HL-60 (cell line): Measurements from ENCODE around the gene CLUH.

ENCODE experiments used
- DNase-seq, 2 experiments: peaks; one replicate each; pipeline ENCODE4 v3.0.0-alpha.2; 2010 to 2020; ENCODE audit warnings: low read depth in 1 of 2, low spot score in 1 of 2
- H3K27ac ChIP-seq: fragments of 250-450 bp; sonication (Bioruptor Pico); replicated peaks from 2 replicates; pipeline ENCODE4 v1.5.1; 2020; ENCODE audit warnings: mild to moderate bottlenecking, moderate library complexity
- H3K27me3 ChIP-seq: fragments of 250-450 bp; sonication (Bioruptor Pico); 2 replicates; pipeline ENCODE4 v1.5.1; 2021; ENCODE audit warnings: mild to moderate bottlenecking, moderate library complexity; ENCODE audit not compliant: insufficient read depth, poor library complexity, severe bottlenecking
- H3K4me3 ChIP-seq: replicated peaks from 2 replicates; pipeline ENCODE4 v1.5.1; 2011; ENCODE audit warnings: mild to moderate bottlenecking, control low read depth, low read length; ENCODE audit not compliant: insufficient read depth
- GABPA ChIP-seq: IDR thresholded peaks from 2 replicates; pipeline ENCODE4 v1.6.1; 2012; ENCODE audit warnings: low read depth
- POLR2AphosphoS5 ChIP-seq: IDR thresholded peaks from 2 replicates; pipeline ENCODE4 v1.6.1; 2012; ENCODE audit warnings: low read depth
- SPI1 ChIP-seq: IDR thresholded peaks from 2 replicates; pipeline ENCODE4 v1.6.1; 2012; ENCODE audit warnings: low read depth, mild to moderate bottlenecking, borderline replicate concordance
- TF ChIP-seq, protein P1 (sequence below): IDR thresholded peaks from 2 replicates; pipeline ENCODE4 v1.6.1; 2012; ENCODE audit warnings: low read depth; ENCODE audit not compliant: insufficient replicate concordance
- TF ChIP-seq, protein P2 (sequence below): IDR thresholded peaks from one replicate; pipeline ENCODE4 v1.5.1; 2011; ENCODE audit warnings: low read length, control low read depth, inconsistent platforms; ENCODE audit not compliant: insufficient read depth

CLUH gene

DNA sequence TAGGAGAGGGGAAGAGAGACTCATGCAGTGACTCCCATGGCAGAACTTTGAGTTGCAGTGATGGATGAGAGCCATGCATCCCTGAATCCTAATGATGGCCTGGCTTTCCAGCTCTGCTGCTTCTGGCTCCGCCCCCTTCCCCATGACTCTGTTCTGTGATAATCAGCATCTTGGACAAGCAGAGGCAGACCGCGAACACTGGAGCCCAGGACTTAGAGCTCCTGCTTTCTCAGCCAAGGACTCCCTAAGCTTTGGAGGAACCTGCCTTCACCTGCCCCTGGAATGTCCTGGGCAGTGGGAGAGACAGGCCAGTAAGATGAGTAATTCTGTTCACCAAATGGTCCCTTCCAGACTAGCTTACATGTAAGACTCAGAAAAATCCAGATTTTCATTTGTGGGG is 25.4 kb upstream of the CLUH start:
- H3K27ac ChIP-seq = no peak overlapping the region
- H3K4me3 ChIP-seq = no peak overlapping the region
- H3K27me3 ChIP-seq = no peaks in the 10 kb centered on the region
- TF ChIP-seq, protein P1, sequence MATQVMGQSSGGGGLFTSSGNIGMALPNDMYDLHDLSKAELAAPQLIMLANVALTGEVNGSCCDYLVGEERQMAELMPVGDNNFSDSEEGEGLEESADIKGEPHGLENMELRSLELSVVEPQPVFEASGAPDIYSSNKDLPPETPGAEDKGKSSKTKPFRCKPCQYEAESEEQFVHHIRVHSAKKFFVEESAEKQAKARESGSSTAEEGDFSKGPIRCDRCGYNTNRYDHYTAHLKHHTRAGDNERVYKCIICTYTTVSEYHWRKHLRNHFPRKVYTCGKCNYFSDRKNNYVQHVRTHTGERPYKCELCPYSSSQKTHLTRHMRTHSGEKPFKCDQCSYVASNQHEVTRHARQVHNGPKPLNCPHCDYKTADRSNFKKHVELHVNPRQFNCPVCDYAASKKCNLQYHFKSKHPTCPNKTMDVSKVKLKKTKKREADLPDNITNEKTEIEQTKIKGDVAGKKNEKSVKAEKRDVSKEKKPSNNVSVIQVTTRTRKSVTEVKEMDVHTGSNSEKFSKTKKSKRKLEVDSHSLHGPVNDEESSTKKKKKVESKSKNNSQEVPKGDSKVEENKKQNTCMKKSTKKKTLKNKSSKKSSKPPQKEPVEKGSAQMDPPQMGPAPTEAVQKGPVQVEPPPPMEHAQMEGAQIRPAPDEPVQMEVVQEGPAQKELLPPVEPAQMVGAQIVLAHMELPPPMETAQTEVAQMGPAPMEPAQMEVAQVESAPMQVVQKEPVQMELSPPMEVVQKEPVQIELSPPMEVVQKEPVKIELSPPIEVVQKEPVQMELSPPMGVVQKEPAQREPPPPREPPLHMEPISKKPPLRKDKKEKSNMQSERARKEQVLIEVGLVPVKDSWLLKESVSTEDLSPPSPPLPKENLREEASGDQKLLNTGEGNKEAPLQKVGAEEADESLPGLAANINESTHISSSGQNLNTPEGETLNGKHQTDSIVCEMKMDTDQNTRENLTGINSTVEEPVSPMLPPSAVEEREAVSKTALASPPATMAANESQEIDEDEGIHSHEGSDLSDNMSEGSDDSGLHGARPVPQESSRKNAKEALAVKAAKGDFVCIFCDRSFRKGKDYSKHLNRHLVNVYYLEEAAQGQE = no peak
- TF ChIP-seq SPI1 (no peak), POLR2AphosphoS5 (no peak), GABPA (no peak)
- TF ChIP-seq, protein P2, sequence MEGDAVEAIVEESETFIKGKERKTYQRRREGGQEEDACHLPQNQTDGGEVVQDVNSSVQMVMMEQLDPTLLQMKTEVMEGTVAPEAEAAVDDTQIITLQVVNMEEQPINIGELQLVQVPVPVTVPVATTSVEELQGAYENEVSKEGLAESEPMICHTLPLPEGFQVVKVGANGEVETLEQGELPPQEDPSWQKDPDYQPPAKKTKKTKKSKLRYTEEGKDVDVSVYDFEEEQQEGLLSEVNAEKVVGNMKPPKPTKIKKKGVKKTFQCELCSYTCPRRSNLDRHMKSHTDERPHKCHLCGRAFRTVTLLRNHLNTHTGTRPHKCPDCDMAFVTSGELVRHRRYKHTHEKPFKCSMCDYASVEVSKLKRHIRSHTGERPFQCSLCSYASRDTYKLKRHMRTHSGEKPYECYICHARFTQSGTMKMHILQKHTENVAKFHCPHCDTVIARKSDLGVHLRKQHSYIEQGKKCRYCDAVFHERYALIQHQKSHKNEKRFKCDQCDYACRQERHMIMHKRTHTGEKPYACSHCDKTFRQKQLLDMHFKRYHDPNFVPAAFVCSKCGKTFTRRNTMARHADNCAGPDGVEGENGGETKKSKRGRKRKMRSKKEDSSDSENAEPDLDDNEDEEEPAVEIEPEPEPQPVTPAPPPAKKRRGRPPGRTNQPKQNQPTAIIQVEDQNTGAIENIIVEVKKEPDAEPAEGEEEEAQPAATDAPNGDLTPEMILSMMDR = no peak
- DNase-seq = no peak

DNA sequence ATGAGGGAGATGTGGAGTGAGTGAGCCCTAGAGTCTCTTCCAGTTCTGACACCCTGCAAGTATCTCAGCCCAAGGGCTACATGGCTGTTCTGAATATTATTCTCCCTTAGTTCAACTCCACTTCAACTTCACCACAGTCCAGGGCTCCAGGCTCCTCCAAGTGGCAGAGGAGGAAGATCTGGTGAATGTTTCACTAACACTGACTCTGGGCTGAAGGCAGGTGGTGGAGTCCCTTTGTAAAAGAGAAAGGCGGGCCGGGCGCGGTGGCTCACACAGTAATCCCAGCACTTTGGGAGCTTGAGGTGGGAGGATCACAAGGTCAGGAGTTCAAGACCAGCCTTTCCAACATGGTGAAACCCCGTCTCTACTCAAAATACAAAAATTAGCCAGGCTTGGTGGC is 24.3 kb upstream of the CLUH start:
- DNase-seq = no peak
- TF ChIP-seq, protein P2 = no peak
- no peak for TF ChIP-seq POLR2AphosphoS5
- TF ChIP-seq GABPA = no peak
- TF ChIP-seq, protein P1 = no peak
- Histone ChIP-seq H3K27ac (no peak overlapping the region), H3K27me3 (no peaks in the 10 kb centered on the region), H3K4me3 (no peak overlapping the region)

DNA sequence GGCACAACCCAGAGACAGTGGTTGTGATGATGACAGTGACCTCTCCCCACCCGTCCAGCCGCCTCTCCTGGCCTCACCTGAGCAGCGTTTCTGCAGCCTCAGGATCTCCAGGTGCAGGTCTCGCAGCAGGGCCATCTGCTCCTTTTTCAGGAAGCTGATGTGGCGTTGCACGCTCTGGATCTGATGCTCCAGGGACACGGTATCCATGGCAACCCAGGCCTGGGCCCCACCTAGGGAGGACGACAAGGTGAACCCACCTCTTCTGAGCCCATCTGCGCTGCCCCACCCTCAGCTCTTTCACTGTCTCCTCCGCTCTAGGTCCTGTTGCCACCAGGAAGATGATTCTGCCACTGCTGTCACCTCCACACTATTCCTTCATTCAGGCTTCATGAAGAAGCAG is 23.4 kb upstream of the CLUH start:
- Histone ChIP-seq H3K27ac (no peak overlapping the region), H3K27me3 (no peaks in the 10 kb centered on the region), H3K4me3 (no peak overlapping the region)
- no peak for DNase-seq
- TF ChIP-seq, protein P2 = no peak
- TF ChIP-seq SPI1 (no peak), GABPA (no peak), POLR2AphosphoS5 (no peak)
- TF ChIP-seq, protein P1 = no peak
